Natural killer cell (primary cell): ENCODE measurements around the gene GPR34. TPM values are rescaled to one million over a fixed set of nuclear protein-coding genes. Genes with fewer than 3 reads are reported as not detected.
"Not testable (repeated sequence)": the region's sequence is repeated elsewhere in the genome, so short reads cannot be mapped to it uniquely, and the experiment has no call there.

ENCODE experiments used
- ATAC-seq, 3 donors: fragments of 150-1000 bp in 2 of 3; fragments of 200-7000 bp in 1 of 3; cut with Tn5 transposase; 1 replicate in 1 of 3; 2 replicates in 2 of 3; pipeline ENCODE4 v1.10.0; 2021; ENCODE audit warnings: mild to moderate bottlenecking in 2 of 3, moderate library complexity in 2 of 3
- DNase-seq, 2 donors: peaks; one replicate each; pipeline versions ENCODE4 v3.0.0 to v3.0.0-alpha.2; 2013 to 2021; ENCODE audit warnings: mixed read lengths in 1 of 2
- H3K27ac ChIP-seq: one replicate; pipeline ENCODE4 v1.5.1; 2013; ENCODE audit warnings: mild to moderate bottlenecking, low read length
- H3K27me3 ChIP-seq: one replicate; pipeline ENCODE4 v1.6.1; 2013; ENCODE audit warnings: low read length; ENCODE audit not compliant: control insufficient read depth, insufficient read depth
- H3K36me3 ChIP-seq: one replicate; pipeline ENCODE4 v1.6.1; 2013; ENCODE audit warnings: low read length; ENCODE audit not compliant: control insufficient read depth, insufficient read depth
- H3K4me1 ChIP-seq: one replicate; pipeline ENCODE4 v1.6.1; 2013; ENCODE audit warnings: low read length; ENCODE audit not compliant: control insufficient read depth, insufficient read depth
- H3K4me3 ChIP-seq: one replicate; pipeline ENCODE4 v1.5.1; 2013; ENCODE audit warnings: low read length
- H3K9me3 ChIP-seq: one replicate; pipeline ENCODE4 v1.6.1; 2013; ENCODE audit warnings: low read length; ENCODE audit not compliant: control insufficient read depth, insufficient read depth
- H3K27ac Mint-ChIP-seq, 2 donors: one replicate each; pipeline ENCODE4 v1.8.0; 2022; ENCODE audit warnings: mild to moderate bottlenecking in 2 of 2, mixed read lengths in 2 of 2, moderate library complexity in 1 of 2
- H3K27me3 Mint-ChIP-seq, 2 donors: one replicate each; pipeline ENCODE4 v1.8.0; 2022; ENCODE audit warnings: low read depth in 2 of 2, mixed read lengths in 2 of 2
- H3K36me3 Mint-ChIP-seq: one replicate; pipeline ENCODE4 v1.8.0; 2022; ENCODE audit warnings: mixed read lengths
- H3K4me1 Mint-ChIP-seq, 2 donors: one replicate each; pipeline ENCODE4 v1.8.0; 2022; ENCODE audit warnings: mixed read lengths in 2 of 2
- H3K4me3 Mint-ChIP-seq: one replicate; pipeline ENCODE4 v1.8.0; 2022; ENCODE audit warnings: mild to moderate bottlenecking, moderate library complexity, mixed read lengths
- H3K9me3 Mint-ChIP-seq, 2 donors: one replicate each; pipeline ENCODE4 v1.8.0; 2022; ENCODE audit warnings: mixed read lengths in 2 of 2
- CTCF ChIP-seq: fragments of 200-600 bp; IDR thresholded peaks from one replicate; pipeline ENCODE4 v1.8.0; 2022; ENCODE audit warnings: antibody characterized with exemption
- WGBS: methylation state at CpG from one replicate; pipeline ENCODE4 v1.1.7; 2013; ENCODE audit warnings: missing lambda C conversion rate; ENCODE audit not compliant: insufficient coverage; 5-methylcytosine and 5-hydroxymethylcytosine counted together
- intact Hi-C: fragments of 100-400 bp; cut with micrococcal nuclease; formaldehyde crosslinking; loops from one replicate; pipeline ENCODE4 v1.14.2; 2022
- total RNA-seq, 4 donors: library from RNA; stranded (reverse); fragments of 120-200 nt in 1 of 4; gene quantifications; one replicate each; pipeline versions ENCODE4 v1.2.3 to v1.2.4, GENCODE V29; 2013 to 2022

GPR34 gene
- total RNA-seq, 3 donors from 2014 or later (not counting 1 experiment from before 2014, with no cell fraction given): 0.61 to 6.0 (median 0.68) TPM

- peaks cover 0 to 16% of the 10 kb centered on the region in 2 donors for H3K27me3 Mint-ChIP-seq
- Histone ChIP-seq H3K27ac (no peak overlapping the region), H3K36me3 (no peaks in the 10 kb centered on the region), H3K4me1 (peaks cover 6% of the 10 kb centered on the region), H3K27me3 (no peaks in the 10 kb centered on the region), H3K4me3 (no peak overlapping the region), H3K9me3 (no peaks in the 10 kb centered on the region)
- WGBS: no CpG with 5 or more reads among the region's 1 CpG
- ATAC-seq: no peak
- H3K27ac Mint-ChIP-seq: no peak overlapping the region
- peaks cover 9 to 16% of the 10 kb centered on the region in 2 donors for H3K4me1 Mint-ChIP-seq
- no peaks in the 10 kb centered on the region for H3K36me3 Mint-ChIP-seq
- no peak for TF ChIP-seq CTCF
- no peak for DNase-seq
- intact Hi-C loops: no loop called here
- no peak overlapping the region for H3K4me3 Mint-ChIP-seq
- no peaks in the 10 kb centered on the region for H3K9me3 Mint-ChIP-seq
These were observed 17.7 kb upstream of the GPR34 start for GRCh38 chrX:41671082-41671481.

DNA sequence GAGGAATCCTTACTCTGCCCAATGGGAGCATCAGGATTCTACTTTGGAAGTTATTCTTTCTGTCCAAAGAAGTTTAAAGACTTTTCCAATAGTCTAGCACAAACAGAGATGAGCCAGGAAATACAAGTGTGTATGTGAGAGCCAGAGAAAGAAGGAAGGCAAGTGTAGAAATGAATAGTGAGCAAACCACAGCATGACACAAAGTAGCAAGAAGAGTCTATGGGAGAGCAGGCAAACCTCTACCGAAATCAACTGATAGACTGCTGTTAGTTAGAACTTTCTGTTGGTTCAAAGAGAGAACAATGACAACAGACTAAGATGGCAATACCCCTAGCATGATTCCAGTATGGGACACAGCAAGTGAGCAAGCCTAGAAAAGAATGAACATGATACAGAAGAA, 16.1 kb upstream of the GPR34 start:
- Mint-ChIP-seq H3K36me3 (no peaks in the 10 kb centered on the region), H3K4me1 (peaks cover 0 to 6% of the 10 kb centered on the region in 2 donors), H3K4me3 (no peak overlapping the region), H3K27me3 (peaks cover 4 to 15% of the 10 kb centered on the region in 2 donors), H3K27ac (no peak overlapping the region), H3K9me3 (no peaks in the 10 kb centered on the region)
- no peaks in the 10 kb centered on the region for H3K4me1 ChIP-seq
- TF ChIP-seq CTCF: no peak
- intact Hi-C loops: no loop called here
- H3K36me3 ChIP-seq: no peaks in the 10 kb centered on the region
- ATAC-seq (no peak), DNase-seq (no peak)
- no peaks in the 10 kb centered on the region for H3K27me3 ChIP-seq
- H3K9me3 ChIP-seq: no peaks in the 10 kb centered on the region
- WGBS: 100% methylated on average over 1 of the region's 1 CpG
- no peak overlapping the region for H3K4me3 ChIP-seq
- no peak overlapping the region for H3K27ac ChIP-seq

- not testable (repeated sequence) for H3K4me1 ChIP-seq, H3K4me1 Mint-ChIP-seq
- WGBS: 99% methylated on average over 13 of the region's 15 CpGs
These were observed 12.4 kb upstream of the GPR34 start for GRCh38 chrX:41676361-41676760.

DNA sequence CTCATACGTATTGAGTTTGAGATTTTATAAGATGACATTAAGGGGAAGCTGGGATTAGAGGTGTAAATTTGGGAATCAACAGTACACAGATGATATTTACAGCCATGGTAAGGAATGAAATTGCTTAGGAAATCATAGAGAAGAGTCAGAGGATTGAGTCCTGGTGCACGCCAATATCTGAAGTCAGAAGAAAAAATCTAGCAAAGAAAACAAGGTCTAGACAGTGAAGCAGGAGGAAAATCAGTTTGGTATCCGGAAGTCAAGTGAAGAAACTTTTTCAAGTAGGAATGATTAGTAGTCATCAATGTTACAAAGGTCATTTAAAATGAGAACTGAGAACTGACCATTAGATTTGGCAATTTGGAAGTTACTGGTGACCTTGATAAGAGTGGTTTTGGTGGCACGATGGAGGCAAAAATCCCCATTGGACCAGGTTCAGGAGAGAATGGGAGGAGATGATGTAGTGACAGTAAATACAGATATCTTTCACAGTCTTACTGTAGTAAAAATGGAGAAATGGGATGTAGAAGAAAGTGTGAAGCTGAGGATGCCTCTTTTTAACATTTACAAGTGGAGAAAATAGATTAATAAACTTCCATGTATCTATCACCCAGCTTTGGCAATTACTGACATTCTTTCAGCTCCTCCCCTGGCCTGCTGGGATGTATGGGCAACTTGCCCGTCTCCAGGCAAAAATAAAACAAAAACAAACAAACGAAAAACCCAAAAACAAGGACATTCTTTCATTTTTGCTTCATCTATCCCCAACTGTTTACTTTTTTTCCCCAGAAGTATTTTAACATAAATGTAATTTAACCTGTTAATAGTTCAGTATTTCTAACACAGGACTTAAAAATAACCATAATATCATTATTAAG, 11.4 kb upstream of the GPR34 start:
- Histone ChIP-seq H3K4me1 (no peaks in the 10 kb centered on the region), H3K9me3 (no peaks in the 10 kb centered on the region), H3K27me3 (no peaks in the 10 kb centered on the region), H3K4me3 (no peak overlapping the region), H3K27ac (no peak overlapping the region), H3K36me3 (no peaks in the 10 kb centered on the region)
- ATAC-seq: no peak
- TF ChIP-seq CTCF: no peak
- H3K36me3 Mint-ChIP-seq: no peaks in the 10 kb centered on the region
- WGBS: 100% methylated on average over 5 of the region's 6 CpGs
- no peak overlapping the region for H3K4me3 Mint-ChIP-seq
- peaks cover 0 to 4% of the 10 kb centered on the region in 2 donors for H3K4me1 Mint-ChIP-seq
- H3K9me3 Mint-ChIP-seq: no peaks in the 10 kb centered on the region
- no peak for DNase-seq
- H3K27ac Mint-ChIP-seq: no peak overlapping the region
- intact Hi-C loops: no loop called here
- peaks cover 0 to 4% of the 10 kb centered on the region in 2 donors for H3K27me3 Mint-ChIP-seq

More at GRCh38 chrX:41676361-41676760, 12.4 kb upstream of the GPR34 start:
- H3K36me3 ChIP-seq, H3K9me3 Mint-ChIP-seq, ATAC-seq, H3K27ac Mint-ChIP-seq, intact Hi-C loops, H3K4me3 Mint-ChIP-seq, H3K36me3 Mint-ChIP-seq, H3K27ac ChIP-seq, H3K27me3 Mint-ChIP-seq, DNase-seq, H3K4me3 ChIP-seq, H3K27me3 ChIP-seq, H3K9me3 ChIP-seq: not testable (repeated sequence)
